ENCODE data around the gene TAS2R5.
"Not testable (repeated sequence)": the region's sequence is repeated elsewhere in the genome, so short reads cannot be mapped to it uniquely, and the experiment has no call there.

Gene TAS2R5

GRCh38 chr7:141820067-141820466 is 30.1 kb downstream of the TAS2R5 start:
- no peak for DNase-seq
- Mint-ChIP-seq H3K4me1 (ENCODE audit: low read depth in 2 of 2) (no peaks in the 10 kb centered on the region), H3K36me3 (ENCODE audit: insufficient read depth) (peaks cover 3% of the 10 kb centered on the region), H3K4me3 (no peak overlapping the region), H3K9me3 (peaks cover 0 to 22% of the 10 kb centered on the region in 2 donors), H3K27me3 (peaks cover 0 to under 1% of the 10 kb centered on the region in 2 donors), H3K27ac (no peak overlapping the region)
- no peak for ATAC-seq (replicated peaks)

GRCh38 chr7:141822432-141822831 is 32.4 kb downstream of the TAS2R5 start:
- H3K4me3 Mint-ChIP-seq; ATAC-seq (replicated peaks); H3K4me1 Mint-ChIP-seq (ENCODE audit: low read depth in 2 of 2); H3K27ac Mint-ChIP-seq; H3K27me3 Mint-ChIP-seq; H3K36me3 Mint-ChIP-seq (ENCODE audit: insufficient read depth); DNase-seq: not testable (repeated sequence)
- H3K9me3 Mint-ChIP-seq: peaks cover 0 to 21% of the 10 kb centered on the region in 2 donors

- Mint-ChIP-seq H3K27ac (no peak overlapping the region), H3K36me3 (ENCODE audit: insufficient read depth) (no peaks in the 10 kb centered on the region), H3K9me3 (no peaks in the 10 kb centered on the region), H3K4me1 (ENCODE audit: low read depth in 2 of 2) (no peaks in the 10 kb centered on the region), H3K27me3 (peaks cover 5 to 9% of the 10 kb centered on the region in 2 donors), H3K4me3 (no peak overlapping the region)
- DNase-seq (no peak), ATAC-seq (replicated peaks) (no peak)
These were observed 47.7 kb downstream of the TAS2R5 start for GRCh38 chr7:141837683-141838082.

GRCh38 chr7:141838581-141838980 is 48.6 kb downstream of the TAS2R5 start:
- DNase-seq: no peak
- Mint-ChIP-seq H3K36me3 (ENCODE audit: insufficient read depth) (no peaks in the 10 kb centered on the region), H3K4me1 (ENCODE audit: low read depth in 2 of 2) (no peaks in the 10 kb centered on the region), H3K27me3 (peaks cover 0 to 9% of the 10 kb centered on the region in 2 donors), H3K9me3 (no peaks in the 10 kb centered on the region), H3K4me3 (no peak overlapping the region), H3K27ac (no peak overlapping the region)
- ATAC-seq (replicated peaks): no peak

GRCh38 chr7:141839256-141839655 is 49.2 kb downstream of the TAS2R5 start:
- no peaks in the 10 kb centered on the region for H3K36me3 Mint-ChIP-seq (ENCODE audit: insufficient read depth)
- no peak overlapping the region for H3K4me3 Mint-ChIP-seq
- H3K4me1 Mint-ChIP-seq (ENCODE audit: low read depth in 2 of 2): no peaks in the 10 kb centered on the region
- H3K27me3 Mint-ChIP-seq: peaks cover 0 to 9% of the 10 kb centered on the region in 2 donors
- ATAC-seq (replicated peaks) (no peak), DNase-seq (no peak)
- no peaks in the 10 kb centered on the region for H3K9me3 Mint-ChIP-seq
- H3K27ac Mint-ChIP-seq: no peak overlapping the region

- Mint-ChIP-seq H3K4me1 (ENCODE audit: low read depth in 2 of 2) (no peaks in the 10 kb centered on the region), H3K27me3 (peaks cover 0 to 9% of the 10 kb centered on the region in 2 donors), H3K9me3 (no peaks in the 10 kb centered on the region), H3K27ac (no peak overlapping the region), H3K4me3 (no peak overlapping the region), H3K36me3 (ENCODE audit: insufficient read depth) (no peaks in the 10 kb centered on the region)
- no peak for DNase-seq
- ATAC-seq (replicated peaks): no peak
These were observed 50.7 kb downstream of the TAS2R5 start for GRCh38 chr7:141840708-141841107.
